Epithelial cell of alveolus of lung (primary cell): ENCODE data around the gene METTL21C. TPM values are rescaled to one million over a fixed set of nuclear protein-coding genes. Genes with fewer than 3 reads are reported as not detected.

Source experiments
- total RNA-seq: library from RNA; depleted of rRNA; stranded (reverse); fragments of >200 nt; gene quantifications from 2 replicates; pipeline ENCODE4 v1.2.1, GENCODE V29; 2015

Gene METTL21C
- not detected in 2 replicates for total RNA-seq

DNA sequence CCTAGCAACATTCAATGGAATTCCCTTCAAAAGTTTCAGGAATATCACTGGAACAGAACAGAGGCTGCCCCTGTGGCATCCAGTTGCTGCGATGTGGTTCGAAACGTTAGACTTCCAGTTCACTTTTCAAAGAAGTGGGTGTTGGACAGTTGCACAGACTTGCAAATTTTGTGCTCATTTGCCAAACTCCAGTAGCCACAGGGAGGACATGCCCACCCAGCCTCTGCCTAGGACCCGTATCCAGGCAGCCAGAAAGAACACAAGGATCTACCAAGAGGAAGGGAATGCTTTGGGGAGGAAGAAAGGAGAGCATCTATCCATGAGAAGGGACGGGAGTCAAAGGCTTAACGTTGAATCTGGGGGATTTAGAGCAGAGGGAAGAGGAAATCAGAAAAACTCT lies at the start of gene METTL21C:
Gene METTL21C (minus strand): TSS at position 108 of the 400 bp plus-strand sequence. CDS start 546 bp downstream, outside the sequence.

Other genes starting within 250 kb of the METTL21C start
- 26.6 and 39.5 TPM in 2 replicates for gene TPP2, start 98.1 kb downstream of the METTL21C start, total RNA-seq
- 6.8 and 20.2 TPM in 2 replicates for gene TEX30, start 78.7 kb upstream of the METTL21C start, total RNA-seq
- 19.5 and 31.3 TPM in 2 replicates for gene POGLUT2, start 103.9 kb upstream of the METTL21C start, total RNA-seq
- 18.9 and 58.2 TPM in 2 replicates for gene BIVM, start 104.1 kb upstream of the METTL21C start, total RNA-seq
- 34.8 and 76.4 TPM in 2 replicates for gene ERCC5, start 151.0 kb upstream of the METTL21C start, total RNA-seq